IPS-18a (cell line): Measurements from ENCODE around the gene CNPY3.

Experiments used
- H3K27ac ChIP-seq: one replicate; pipeline ENCODE4 v1.5.1; 2013; ENCODE audit warnings: low read length
- H3K27me3 ChIP-seq: one replicate; pipeline ENCODE4 v1.6.1; 2013; ENCODE audit warnings: mild to moderate bottlenecking, low read length; ENCODE audit not compliant: control insufficient read depth, insufficient read depth
- H3K36me3 ChIP-seq: one replicate; pipeline ENCODE4 v1.6.1; 2013; ENCODE audit warnings: low read depth, low read length; ENCODE audit not compliant: control insufficient read depth
- H3K4me1 ChIP-seq: one replicate; pipeline ENCODE4 v1.6.1; 2013; ENCODE audit warnings: low read depth, low read length; ENCODE audit not compliant: control insufficient read depth
- H3K4me3 ChIP-seq: one replicate; pipeline ENCODE4 v1.5.1; 2013; ENCODE audit warnings: low read length
- H3K9ac ChIP-seq: one replicate; pipeline ENCODE4 v1.6.1; 2013; ENCODE audit warnings: mild to moderate bottlenecking, low read length, moderate library complexity
- H3K9me3 ChIP-seq: one replicate; pipeline ENCODE4 v1.6.1; 2013; ENCODE audit warnings: low read depth, low read length; ENCODE audit not compliant: control insufficient read depth

Gene CNPY3

GRCh38 chr6:42973926-42974325, 44.6 kb downstream of the CNPY3 start:
- Histone ChIP-seq H3K27me3 (no peaks in the 10 kb centered on the region), H3K9ac (no peak overlapping the region), H3K4me1 (no peaks in the 10 kb centered on the region), H3K27ac (no peak overlapping the region), H3K4me3 (no peak overlapping the region), H3K9me3 (no peaks in the 10 kb centered on the region), H3K36me3 (no peaks in the 10 kb centered on the region)

- H3K9me3 ChIP-seq, result no peaks in the 10 kb centered on the region
- no peak overlapping the region for H3K27ac ChIP-seq
- no peaks in the 10 kb centered on the region for H3K36me3 ChIP-seq
- no peak overlapping the region for H3K9ac ChIP-seq
- H3K4me1 ChIP-seq, result peaks cover 5% of the 10 kb centered on the region
- H3K4me3 ChIP-seq, result no peak overlapping the region
- no peaks in the 10 kb centered on the region for H3K27me3 ChIP-seq
Measured at GRCh38 chr6:42974919-42975505, 45.7 kb downstream of the CNPY3 start.

- no peak overlapping the region for H3K27ac ChIP-seq
- peak overlapping the region; percentile 59 for H3K9ac ChIP-seq
- peaks cover 5% of the 10 kb centered on the region for H3K4me1 ChIP-seq
- no peaks in the 10 kb centered on the region for H3K36me3 ChIP-seq
- no peaks in the 10 kb centered on the region for H3K27me3 ChIP-seq
- peak overlapping the region; percentile 61 for H3K4me3 ChIP-seq
- no peaks in the 10 kb centered on the region for H3K9me3 ChIP-seq
Measured at GRCh38 chr6:42978487-42978838, 49.2 kb downstream of the CNPY3 start.

GRCh38 chr6:42978839-42979522, 49.7 kb downstream of the CNPY3 start, which contains the start of gene PEX6:
TSS of gene PEX6 (minus strand) at chr6:42979181. CDS start at chr6:42979150, 31 bp downstream.
- peaks cover 5% of the 10 kb centered on the region for H3K4me1 ChIP-seq
- H3K9ac ChIP-seq, result peak within 1 kb of the TSS; percentile 59
- peak within 1 kb of the TSS; percentile 61 for H3K4me3 ChIP-seq
- no peaks in the 10 kb centered on the region for H3K36me3 ChIP-seq
- no peaks in the 10 kb centered on the region for H3K27me3 ChIP-seq
- H3K9me3 ChIP-seq, result no peaks in the 10 kb centered on the region
- H3K27ac ChIP-seq, result peak within 1 kb of the TSS; percentile 16

GRCh38 chr6:42979523-42980177, 50.4 kb downstream of the CNPY3 start:
- Histone ChIP-seq H3K4me1 (peaks cover 5% of the 10 kb centered on the region), H3K4me3 (peak overlapping the region; percentile 61), H3K27ac (peak overlapping the region; percentile 16), H3K9me3 (no peaks in the 10 kb centered on the region), H3K9ac (peak overlapping the region; percentile 50), H3K27me3 (no peaks in the 10 kb centered on the region), H3K36me3 (no peaks in the 10 kb centered on the region)

- no peaks in the 10 kb centered on the region for H3K9me3 ChIP-seq
- no peak overlapping the region for H3K27ac ChIP-seq
- peaks cover 5% of the 10 kb centered on the region for H3K4me1 ChIP-seq
- no peaks in the 10 kb centered on the region for H3K27me3 ChIP-seq
- no peaks in the 10 kb centered on the region for H3K36me3 ChIP-seq
- H3K4me3 ChIP-seq, result no peak overlapping the region
- no peak overlapping the region for H3K9ac ChIP-seq
Measured at GRCh38 chr6:42981836-42982235, 52.6 kb downstream of the CNPY3 start.

GRCh38 chr6:42984001-42984923, 55.0 kb downstream of the CNPY3 start, which contains the start of gene PPP2R5D:
TSS of gene PPP2R5D (plus strand) at chr6:42984570. CDS start at chr6:42984678, 108 bp downstream.
- H3K36me3 ChIP-seq, result peaks cover 1% of the 10 kb centered on the region
- H3K4me1 ChIP-seq, result peaks cover 5% of the 10 kb centered on the region
- peak within 1 kb of the TSS; percentile 79 for H3K4me3 ChIP-seq
- no peaks in the 10 kb centered on the region for H3K9me3 ChIP-seq
- H3K27ac ChIP-seq, result peak within 1 kb of the TSS; percentile 82
- H3K9ac ChIP-seq, result peak within 1 kb of the TSS; percentile 70
- no peaks in the 10 kb centered on the region for H3K27me3 ChIP-seq

- H3K36me3 ChIP-seq, result peaks cover 9% of the 10 kb centered on the region
- peak overlapping the region; percentile 70 for H3K9ac ChIP-seq
- H3K27me3 ChIP-seq, result no peaks in the 10 kb centered on the region
- H3K27ac ChIP-seq, result no peak overlapping the region
- H3K9me3 ChIP-seq, result no peaks in the 10 kb centered on the region
- H3K4me1 ChIP-seq, result no peaks in the 10 kb centered on the region
- peak overlapping the region; percentile 79 for H3K4me3 ChIP-seq
Measured at GRCh38 chr6:42984924-42985475, 55.7 kb downstream of the CNPY3 start.

- Histone ChIP-seq H3K4me1 (no peaks in the 10 kb centered on the region), H3K9ac (no peak overlapping the region), H3K36me3 (peaks cover 18% of the 10 kb centered on the region), H3K9me3 (no peaks in the 10 kb centered on the region), H3K27me3 (no peaks in the 10 kb centered on the region), H3K4me3 (no peak overlapping the region), H3K27ac (no peak overlapping the region)
Measured at GRCh38 chr6:42987533-42988451, 58.5 kb downstream of the CNPY3 start.

GRCh38 chr6:42988486-42989020, 59.3 kb downstream of the CNPY3 start:
- H3K4me1 ChIP-seq, result no peaks in the 10 kb centered on the region
- no peaks in the 10 kb centered on the region for H3K27me3 ChIP-seq
- peaks cover 18% of the 10 kb centered on the region for H3K36me3 ChIP-seq
- H3K27ac ChIP-seq, result no peak overlapping the region
- no peak overlapping the region for H3K9ac ChIP-seq
- no peaks in the 10 kb centered on the region for H3K9me3 ChIP-seq
- no peak overlapping the region for H3K4me3 ChIP-seq
